Natural killer cell (primary cell): ENCODE results near the gene CXCL6. TPM values are rescaled to one million over a fixed set of nuclear protein-coding genes. Genes with fewer than 3 reads are reported as not detected.

ENCODE experiments used
- ATAC-seq, 3 donors: fragments of 150-1000 bp in 2 of 3; fragments of 200-7000 bp in 1 of 3; cut with Tn5 transposase; 1 replicate in 1 of 3; 2 replicates in 2 of 3; pipeline ENCODE4 v1.10.0; 2021; ENCODE audit warnings: mild to moderate bottlenecking in 2 of 3, moderate library complexity in 2 of 3
- DNase-seq, 2 donors: peaks; one replicate each; pipeline versions ENCODE4 v3.0.0 to v3.0.0-alpha.2; 2013 to 2021; ENCODE audit warnings: mixed read lengths in 1 of 2
- H3K27ac ChIP-seq: one replicate; pipeline ENCODE4 v1.5.1; 2013; ENCODE audit warnings: mild to moderate bottlenecking, low read length
- H3K27me3 ChIP-seq: one replicate; pipeline ENCODE4 v1.6.1; 2013; ENCODE audit warnings: low read length; ENCODE audit not compliant: control insufficient read depth, insufficient read depth
- H3K36me3 ChIP-seq: one replicate; pipeline ENCODE4 v1.6.1; 2013; ENCODE audit warnings: low read length; ENCODE audit not compliant: control insufficient read depth, insufficient read depth
- H3K4me1 ChIP-seq: one replicate; pipeline ENCODE4 v1.6.1; 2013; ENCODE audit warnings: low read length; ENCODE audit not compliant: control insufficient read depth, insufficient read depth
- H3K4me3 ChIP-seq: one replicate; pipeline ENCODE4 v1.5.1; 2013; ENCODE audit warnings: low read length
- H3K9me3 ChIP-seq: one replicate; pipeline ENCODE4 v1.6.1; 2013; ENCODE audit warnings: low read length; ENCODE audit not compliant: control insufficient read depth, insufficient read depth
- H3K27ac Mint-ChIP-seq, 2 donors: one replicate each; pipeline ENCODE4 v1.8.0; 2022; ENCODE audit warnings: mild to moderate bottlenecking in 2 of 2, mixed read lengths in 2 of 2, moderate library complexity in 1 of 2
- H3K27me3 Mint-ChIP-seq, 2 donors: one replicate each; pipeline ENCODE4 v1.8.0; 2022; ENCODE audit warnings: low read depth in 2 of 2, mixed read lengths in 2 of 2
- H3K36me3 Mint-ChIP-seq: one replicate; pipeline ENCODE4 v1.8.0; 2022; ENCODE audit warnings: mixed read lengths
- H3K4me1 Mint-ChIP-seq, 2 donors: one replicate each; pipeline ENCODE4 v1.8.0; 2022; ENCODE audit warnings: mixed read lengths in 2 of 2
- H3K4me3 Mint-ChIP-seq: one replicate; pipeline ENCODE4 v1.8.0; 2022; ENCODE audit warnings: mild to moderate bottlenecking, moderate library complexity, mixed read lengths
- H3K9me3 Mint-ChIP-seq, 2 donors: one replicate each; pipeline ENCODE4 v1.8.0; 2022; ENCODE audit warnings: mixed read lengths in 2 of 2
- WGBS: methylation state at CpG from one replicate; pipeline ENCODE4 v1.1.7; 2013; ENCODE audit warnings: missing lambda C conversion rate; ENCODE audit not compliant: insufficient coverage; 5-methylcytosine and 5-hydroxymethylcytosine counted together
- intact Hi-C: fragments of 100-400 bp; cut with micrococcal nuclease; formaldehyde crosslinking; loops from one replicate; pipeline ENCODE4 v1.14.2; 2022
- total RNA-seq, 4 donors: library from RNA; stranded (reverse); fragments of 120-200 nt in 1 of 4; gene quantifications; one replicate each; pipeline versions ENCODE4 v1.2.3 to v1.2.4, GENCODE V29; 2013 to 2022
- TF ChIP-seq, protein P1 (sequence below): fragments of 200-600 bp; IDR thresholded peaks from one replicate; pipeline ENCODE4 v1.8.0; 2022; ENCODE audit warnings: antibody characterized with exemption

The CXCL6 gene
- not detected for total RNA-seq
- not detected for total RNA-seq (2013)

GRCh38 chr4:73836373-73837279 is at the start of gene CXCL6:
Gene CXCL6 (plus strand): TSS chr4:73836678. CDS start chr4:73836751, 73 bp downstream.
- no peak within 1 kb of the TSS for H3K4me3 ChIP-seq
- Mint-ChIP-seq H3K9me3 (no peaks in the 10 kb centered on the region), H3K27me3 (peaks cover 3 to 10% of the 10 kb centered on the region in 2 donors), H3K4me1 (no peaks in the 10 kb centered on the region), H3K27ac (no peak within 1 kb of the TSS), H3K4me3 (peak within 1 kb of the TSS; percentile 42), H3K36me3 (no peaks in the 10 kb centered on the region)
- no peaks in the 10 kb centered on the region for H3K27me3 ChIP-seq
- ATAC-seq: peak in 1 of 3 donors; percentile 39
- H3K9me3 ChIP-seq: no peaks in the 10 kb centered on the region
- TF ChIP-seq, protein P1, sequence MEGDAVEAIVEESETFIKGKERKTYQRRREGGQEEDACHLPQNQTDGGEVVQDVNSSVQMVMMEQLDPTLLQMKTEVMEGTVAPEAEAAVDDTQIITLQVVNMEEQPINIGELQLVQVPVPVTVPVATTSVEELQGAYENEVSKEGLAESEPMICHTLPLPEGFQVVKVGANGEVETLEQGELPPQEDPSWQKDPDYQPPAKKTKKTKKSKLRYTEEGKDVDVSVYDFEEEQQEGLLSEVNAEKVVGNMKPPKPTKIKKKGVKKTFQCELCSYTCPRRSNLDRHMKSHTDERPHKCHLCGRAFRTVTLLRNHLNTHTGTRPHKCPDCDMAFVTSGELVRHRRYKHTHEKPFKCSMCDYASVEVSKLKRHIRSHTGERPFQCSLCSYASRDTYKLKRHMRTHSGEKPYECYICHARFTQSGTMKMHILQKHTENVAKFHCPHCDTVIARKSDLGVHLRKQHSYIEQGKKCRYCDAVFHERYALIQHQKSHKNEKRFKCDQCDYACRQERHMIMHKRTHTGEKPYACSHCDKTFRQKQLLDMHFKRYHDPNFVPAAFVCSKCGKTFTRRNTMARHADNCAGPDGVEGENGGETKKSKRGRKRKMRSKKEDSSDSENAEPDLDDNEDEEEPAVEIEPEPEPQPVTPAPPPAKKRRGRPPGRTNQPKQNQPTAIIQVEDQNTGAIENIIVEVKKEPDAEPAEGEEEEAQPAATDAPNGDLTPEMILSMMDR: no peak
- WGBS: 8% methylated on average over 40 of the region's 41 CpGs
- peaks cover 2% of the 10 kb centered on the region for H3K4me1 ChIP-seq
- DNase-seq: no peak
- H3K27ac ChIP-seq: no peak within 1 kb of the TSS
- H3K36me3 ChIP-seq: no peaks in the 10 kb centered on the region
- intact Hi-C loops: no loop called here

GRCh38 chr4:73788411-73788810 is 48.1 kb upstream of the CXCL6 start:
- Mint-ChIP-seq H3K27me3 (no peaks in the 10 kb centered on the region), H3K27ac (no peak overlapping the region), H3K4me3 (no peak overlapping the region), H3K9me3 (peaks cover 10 to 11% of the 10 kb centered on the region in 2 donors), H3K4me1 (no peaks in the 10 kb centered on the region), H3K36me3 (peaks cover 10% of the 10 kb centered on the region)
- Histone ChIP-seq H3K9me3 (no peaks in the 10 kb centered on the region), H3K27ac (no peak overlapping the region), H3K4me3 (no peak overlapping the region), H3K36me3 (no peaks in the 10 kb centered on the region), H3K27me3 (no peaks in the 10 kb centered on the region), H3K4me1 (no peaks in the 10 kb centered on the region)
- intact Hi-C loops: no loop called here
- TF ChIP-seq, protein P1: no peak
- WGBS: 50% methylated on average over 1 of the region's 2 CpGs
- ATAC-seq (no peak), DNase-seq (no peak)

DNA sequence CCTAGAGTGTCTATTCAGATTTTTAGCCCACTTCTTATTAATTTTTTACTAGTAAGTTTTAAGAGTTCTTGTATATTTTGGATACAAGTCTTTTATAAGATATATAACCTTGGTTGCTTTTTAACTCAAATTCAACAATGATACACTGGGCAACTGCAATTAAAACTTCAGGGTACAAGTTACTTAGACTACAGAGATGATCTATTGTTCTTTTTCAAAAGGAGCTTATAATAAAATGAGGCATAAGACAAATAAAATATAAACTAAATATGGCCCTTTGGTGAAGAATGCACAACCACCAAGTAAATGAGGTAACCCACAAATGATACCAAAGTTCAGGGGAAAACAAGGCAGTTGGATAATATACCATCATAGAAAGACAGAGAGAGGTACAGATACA is 37.6 kb upstream of the CXCL6 start:
- Histone ChIP-seq H3K4me3 (no peak overlapping the region), H3K36me3 (no peaks in the 10 kb centered on the region), H3K27ac (no peak overlapping the region), H3K27me3 (no peaks in the 10 kb centered on the region), H3K4me1 (no peaks in the 10 kb centered on the region), H3K9me3 (peaks cover 3% of the 10 kb centered on the region)
- ATAC-seq: no peak
- intact Hi-C loops: no loop called here
- Mint-ChIP-seq H3K4me3 (no peak overlapping the region), H3K27ac (no peak overlapping the region), H3K9me3 (peaks cover 14 to 15% of the 10 kb centered on the region in 2 donors), H3K27me3 (no peaks in the 10 kb centered on the region), H3K4me1 (no peaks in the 10 kb centered on the region), H3K36me3 (peaks cover 7% of the 10 kb centered on the region)
- TF ChIP-seq, protein P1: no peak
- DNase-seq: no peak
